HG03139 (cell line): ENCODE results near the gene DLX3.
"Not testable (repeated sequence)": the region's sequence is repeated elsewhere in the genome, so short reads cannot be mapped to it uniquely, and the experiment has no call there.

Source experiments
- ATAC-seq: cut with Tn5 transposase; IDR thresholded peaks from one replicate; pipeline ENCODE4 v1.9.1; 2021; ENCODE audit not compliant: unreplicated experiment

The DLX3 gene

DNA sequence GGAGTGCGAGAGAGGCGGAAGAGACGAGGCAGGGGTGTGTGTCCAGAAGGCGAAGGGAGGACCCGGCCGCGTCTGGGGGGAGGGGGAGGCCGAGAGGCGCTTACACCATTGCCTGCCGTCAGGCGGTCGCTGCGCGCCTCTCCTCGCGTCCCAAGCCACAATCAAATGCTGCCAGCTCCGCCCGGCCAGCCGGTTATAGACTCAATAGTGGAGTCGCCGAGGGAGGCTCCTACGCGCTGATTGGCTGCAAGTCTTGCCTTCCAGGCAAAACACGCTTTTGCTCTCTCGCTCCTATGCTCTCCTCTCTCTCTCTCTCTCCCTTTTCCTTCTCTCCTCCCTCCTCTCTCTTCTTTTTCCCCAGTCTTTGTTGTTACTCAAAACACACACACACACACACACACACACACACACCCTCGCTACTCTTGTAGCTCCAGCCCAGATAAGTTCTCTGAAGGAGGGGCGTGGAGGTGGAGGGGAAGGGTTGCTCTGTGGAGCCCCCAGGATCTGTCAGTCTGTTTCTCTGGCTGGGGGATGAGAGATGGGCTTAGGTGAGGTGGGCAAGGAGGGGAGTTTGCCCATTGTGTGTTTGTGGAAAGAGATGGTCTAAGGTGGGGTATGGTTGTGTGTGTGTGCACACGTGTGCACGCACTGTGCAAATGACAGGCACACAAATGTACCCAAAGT, at the start of gene DLX3:
TSS of gene DLX3 (minus strand) at position 170 of the 684 bp plus-strand sequence. CDS start 226 bp downstream, outside the sequence.
- ATAC-seq: no peak

DNA sequence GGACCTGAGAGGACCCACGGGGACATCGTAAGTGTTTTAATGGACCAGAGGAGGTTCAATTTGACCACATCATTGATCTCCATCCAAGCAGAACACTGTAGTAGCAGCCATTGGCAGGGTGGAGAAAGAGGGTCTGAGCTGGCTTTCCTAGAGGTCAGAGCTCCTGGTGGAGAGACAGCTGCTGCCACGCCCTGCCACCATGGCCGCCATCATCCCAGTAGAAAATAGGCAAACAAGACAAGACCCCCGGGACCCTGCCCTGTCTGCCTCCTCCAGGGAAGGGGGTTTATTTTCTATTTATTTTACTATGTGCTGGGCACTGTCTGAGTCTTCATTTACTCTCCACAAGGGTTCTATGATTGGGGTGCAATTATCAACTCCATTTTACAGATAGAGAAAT, 49.5 kb upstream of the DLX3 start:
- ATAC-seq: no peak

DNA sequence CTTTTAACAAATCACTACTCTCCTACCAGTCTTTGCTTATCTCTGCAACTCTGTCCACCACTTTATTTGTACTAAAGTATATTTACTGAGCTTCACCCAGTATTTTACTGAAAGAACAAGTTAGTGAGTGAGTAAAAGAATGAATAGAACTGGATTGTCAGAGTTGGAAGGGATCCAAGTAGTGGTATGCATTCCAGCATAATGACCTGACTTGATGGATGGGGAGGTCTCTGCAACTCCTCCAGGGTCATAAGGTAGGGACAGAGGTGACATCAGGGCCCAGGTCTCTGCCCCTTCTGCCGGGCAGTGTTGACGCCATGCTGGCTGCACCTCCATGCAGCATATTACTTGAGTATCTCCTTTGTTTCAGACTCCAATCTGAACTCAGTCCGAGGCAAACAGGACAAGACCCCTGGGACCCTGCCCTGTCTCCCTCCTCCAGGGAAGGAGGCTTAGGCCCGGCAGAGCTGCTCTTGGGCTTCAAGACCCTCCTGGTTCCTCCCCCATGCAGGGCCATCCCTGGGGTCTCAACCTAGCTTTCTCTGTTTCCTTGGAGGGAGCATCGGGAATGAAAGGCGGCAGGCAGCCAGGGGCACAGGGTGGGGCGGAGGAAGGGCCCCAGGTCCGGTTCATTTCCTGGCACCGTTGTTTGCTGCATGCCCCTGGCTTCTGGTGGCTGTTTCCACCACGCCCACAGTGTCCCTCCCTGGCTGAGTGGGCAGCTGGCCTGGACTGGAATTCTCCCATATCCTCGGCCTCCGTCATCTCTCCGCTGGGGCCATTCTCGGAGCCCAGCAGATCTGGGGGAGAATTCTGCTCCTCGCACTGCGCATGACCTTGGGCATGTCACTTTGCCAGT, 48.5 kb upstream of the DLX3 start:
- no peak for ATAC-seq

DNA sequence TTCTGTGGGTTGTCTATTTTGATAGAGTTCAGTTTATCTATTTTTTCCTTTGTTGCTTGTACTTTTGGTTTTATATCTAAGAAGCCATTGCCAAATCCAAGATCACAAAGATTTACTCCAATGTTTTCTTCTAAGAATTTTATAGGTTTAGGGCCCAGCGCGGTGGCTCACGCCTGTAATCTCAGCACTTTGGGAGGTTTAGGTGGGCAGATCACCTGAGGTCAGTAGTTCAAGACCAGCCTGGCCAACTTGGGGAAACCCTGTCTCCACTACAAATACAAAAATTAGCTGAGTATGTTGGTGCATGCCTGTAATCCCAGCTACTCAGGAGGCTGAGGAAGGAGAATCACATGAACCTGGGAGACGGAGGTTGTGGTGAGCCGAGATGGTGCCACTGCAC, 47.2 kb upstream of the DLX3 start:
- ATAC-seq: no peak

DNA sequence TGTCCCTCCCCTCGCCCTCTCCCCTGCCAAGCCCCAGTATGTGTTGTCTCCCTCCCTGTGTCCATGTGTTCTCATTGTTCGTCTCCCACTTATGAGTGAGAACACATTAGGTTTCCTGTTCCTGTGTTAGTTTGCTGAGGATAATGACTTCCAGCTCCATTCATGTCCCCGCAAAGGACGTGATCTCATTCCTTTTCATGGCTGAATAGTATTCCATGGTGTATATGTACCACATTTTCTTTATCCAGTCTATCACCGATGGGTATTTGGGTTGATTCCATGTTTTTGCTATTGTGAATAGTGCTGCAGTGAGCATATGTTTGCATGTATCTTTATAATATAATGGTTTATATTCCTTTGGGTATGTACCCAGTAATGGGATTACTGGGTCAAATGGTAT, 45.5 kb upstream of the DLX3 start:
- ATAC-seq: not testable (repeated sequence)

DNA sequence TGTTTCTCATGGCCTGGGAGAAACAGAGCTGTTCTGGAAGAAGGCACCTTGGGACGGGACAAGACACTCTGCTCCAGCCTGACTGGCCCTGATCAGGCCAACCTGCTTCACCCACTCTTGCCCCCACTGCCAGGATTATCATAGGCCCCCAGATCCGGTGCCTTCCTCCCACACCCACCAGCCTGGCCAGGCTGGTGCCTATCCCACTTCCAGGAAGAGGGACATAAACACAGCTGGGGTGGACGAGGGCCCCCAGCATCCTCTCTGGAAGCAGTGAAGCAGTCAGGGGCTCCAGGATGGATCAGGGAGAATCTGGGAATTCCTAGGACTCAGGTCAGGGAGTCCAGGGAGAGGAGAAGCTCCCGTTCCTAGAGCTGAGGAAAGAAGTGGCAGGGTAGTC, 44.0 kb upstream of the DLX3 start:
- no peak for ATAC-seq

DNA sequence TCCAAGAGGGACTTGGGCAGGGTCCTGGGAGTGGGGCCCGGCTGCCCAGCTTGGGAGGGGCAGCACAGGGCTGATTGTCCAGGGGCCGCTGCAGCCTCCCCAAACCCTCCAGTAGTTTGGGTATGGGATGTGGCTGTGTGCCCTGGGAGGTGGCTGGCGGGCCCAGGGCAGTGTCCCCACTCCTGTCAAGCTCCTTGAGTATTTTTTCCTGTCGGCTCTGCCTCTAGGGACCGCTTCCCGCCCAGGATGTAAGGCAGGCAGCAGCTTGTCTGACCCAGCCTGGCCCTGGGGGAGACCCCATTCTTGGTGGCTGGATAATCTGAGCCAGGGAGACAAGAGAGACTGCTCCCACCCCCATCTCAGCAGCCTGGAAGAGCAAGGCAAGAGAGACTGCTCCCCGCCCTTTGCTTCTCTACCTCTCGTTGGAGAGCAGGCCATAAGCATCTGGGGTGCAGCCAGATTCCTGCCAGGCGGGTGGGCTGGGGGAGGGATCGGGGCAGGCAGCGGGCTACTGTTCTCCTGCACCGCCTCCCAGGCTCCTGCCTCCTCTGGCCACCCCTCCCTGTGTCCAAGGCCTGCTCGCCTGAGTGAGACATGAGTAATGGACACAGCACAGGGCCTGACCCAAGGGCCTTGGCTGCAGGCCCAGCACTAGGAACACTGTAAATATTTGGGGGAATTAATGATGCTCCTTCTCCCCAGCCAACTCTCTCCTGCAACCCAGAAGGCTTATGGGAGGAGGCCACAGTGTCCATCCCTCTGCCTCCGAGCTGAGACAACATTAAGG, 42.5 kb upstream of the DLX3 start:
- ATAC-seq: no peak

DNA sequence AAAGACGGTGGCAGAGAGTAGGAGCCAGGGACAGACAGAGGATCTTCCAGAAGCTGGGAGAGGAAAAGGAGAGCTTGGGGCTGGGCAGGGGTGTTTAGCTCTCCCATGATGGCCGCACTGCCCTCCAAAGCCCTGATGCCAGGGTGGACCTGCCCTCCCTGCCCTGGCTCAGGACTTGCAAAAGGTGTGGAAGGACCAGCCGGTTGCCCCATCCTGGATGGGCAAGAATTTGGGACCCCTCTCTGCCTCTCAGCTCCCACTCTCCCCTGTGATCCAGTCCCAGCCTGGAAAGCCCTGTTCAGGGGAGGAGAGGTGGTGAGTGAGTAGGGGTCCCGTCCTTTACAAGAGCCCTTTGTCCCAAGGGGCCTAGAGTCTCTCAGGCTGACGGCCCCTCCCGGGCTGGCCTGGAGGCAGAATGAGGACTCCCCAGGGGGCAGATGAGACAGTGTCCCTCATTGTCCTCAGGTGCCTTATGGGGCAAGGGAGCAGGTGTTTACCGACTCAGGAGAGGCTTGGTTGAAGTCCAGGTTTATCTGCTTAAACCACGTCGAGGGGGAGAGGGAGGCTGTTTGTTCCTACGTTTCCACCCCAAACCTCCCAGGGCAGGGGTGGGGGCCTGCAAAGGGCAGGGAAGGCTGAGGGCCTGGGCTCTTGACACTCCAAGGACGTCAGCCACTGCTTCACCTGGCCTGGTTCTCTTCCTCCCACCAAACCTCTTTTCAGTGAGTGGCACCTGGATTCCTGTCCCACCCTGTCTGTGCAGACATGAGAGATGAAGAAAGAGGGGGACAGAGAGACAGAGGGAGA, 41.6 kb upstream of the DLX3 start:
- ATAC-seq: no peak

DNA sequence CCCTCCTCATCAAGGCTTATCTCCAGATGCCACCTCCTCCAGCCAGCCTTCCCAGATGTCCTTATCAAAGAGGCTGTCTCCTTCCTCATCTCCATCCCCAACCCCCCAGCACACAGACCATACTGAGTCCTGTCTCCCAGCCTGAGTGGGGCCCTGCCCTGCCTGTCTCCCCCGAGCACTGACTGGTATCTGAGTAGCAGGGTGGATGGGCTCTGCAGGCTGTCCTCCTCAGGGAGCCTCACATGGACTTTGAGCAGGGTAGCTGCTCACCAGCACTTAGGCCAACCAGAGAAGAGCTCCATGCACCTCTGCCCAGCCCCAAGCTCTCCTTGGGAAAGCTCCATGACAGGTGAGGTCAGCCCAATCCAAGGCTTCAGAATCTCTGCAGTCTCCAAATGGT, 40.9 kb upstream of the DLX3 start:
- no peak for ATAC-seq

DNA sequence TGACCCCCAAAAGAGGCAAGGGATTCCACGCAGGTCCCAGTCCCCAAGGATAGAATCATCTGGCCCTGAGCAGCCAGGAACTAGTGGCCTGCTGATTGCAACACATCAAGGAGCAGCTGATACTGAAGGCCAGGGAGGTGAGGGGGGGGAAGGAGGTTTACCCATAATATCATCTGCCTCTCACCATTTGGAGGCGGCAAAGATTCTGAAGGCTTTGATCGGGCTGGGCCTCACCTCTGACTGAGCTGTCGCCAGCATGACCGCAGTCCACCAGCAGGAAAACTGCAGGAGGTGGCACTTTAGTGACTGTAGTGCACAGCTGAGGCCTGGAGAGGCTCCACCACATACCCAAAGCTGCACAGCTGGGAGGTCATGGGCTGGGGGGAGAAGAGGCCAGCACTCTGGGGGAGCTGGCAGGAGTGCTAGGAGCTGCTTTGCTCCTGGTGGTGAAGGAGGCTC, 40.4 kb upstream of the DLX3 start:
- no peak for ATAC-seq

DNA sequence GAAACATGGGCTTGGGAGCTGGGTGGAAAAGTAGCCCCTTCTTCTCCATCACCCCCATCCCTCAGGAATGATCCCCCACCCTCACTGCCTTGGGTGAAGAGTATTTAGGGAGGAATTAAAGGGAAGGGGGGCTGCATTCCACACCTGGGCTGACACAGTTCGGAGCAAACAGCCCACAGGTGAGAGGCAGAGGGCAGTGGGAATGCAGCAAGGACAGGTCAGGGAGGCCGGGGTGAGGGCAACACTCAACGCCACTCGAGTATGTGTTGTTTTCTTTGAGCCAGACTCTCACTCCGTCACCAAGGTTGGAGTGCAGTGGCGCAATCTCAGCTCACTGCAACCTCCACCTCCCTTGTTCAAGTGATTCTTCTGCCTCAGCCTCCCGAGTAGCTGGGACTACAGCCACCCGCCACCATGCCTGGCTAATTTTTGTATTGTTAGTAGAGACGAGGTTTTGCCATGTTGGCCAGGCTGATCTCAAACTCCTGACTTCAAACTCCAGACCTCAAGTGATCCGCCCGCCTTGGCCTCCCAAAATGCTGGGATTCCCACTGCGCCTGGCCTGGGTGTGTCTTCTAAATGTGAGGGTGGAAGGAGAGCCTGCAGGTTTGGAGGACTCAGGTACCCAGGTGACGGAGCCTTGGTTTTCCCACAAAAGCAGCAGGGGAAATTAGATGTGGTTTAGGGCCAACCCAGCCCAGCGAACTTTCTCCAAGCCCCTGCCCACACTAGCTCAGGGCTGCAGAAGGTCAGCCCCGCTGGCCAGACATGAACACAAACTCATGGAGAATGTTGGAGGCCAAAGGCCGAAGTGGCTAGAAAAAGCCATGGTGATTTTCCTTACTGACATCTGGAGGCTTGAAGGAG, 39.7 kb upstream of the DLX3 start:
- ATAC-seq: no peak

DNA sequence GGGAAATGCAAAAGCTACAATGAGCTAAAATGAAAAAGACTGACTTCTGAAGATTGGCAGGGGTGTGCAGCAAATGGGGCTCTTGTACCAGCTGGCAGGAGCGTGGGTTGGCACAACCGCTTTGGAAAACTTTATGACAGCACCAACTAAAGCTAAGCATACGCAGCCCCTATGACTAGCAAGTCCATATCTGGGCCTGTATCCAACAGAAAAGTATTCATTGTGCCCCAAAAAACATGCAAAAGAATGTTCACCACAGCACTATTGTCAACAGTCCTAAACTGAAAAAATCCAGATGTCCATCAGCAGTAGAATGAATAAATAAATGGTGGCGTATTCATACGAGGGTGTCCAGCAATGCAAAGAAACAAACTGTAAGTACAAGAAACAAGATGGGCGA, 38.3 kb upstream of the DLX3 start:
- ATAC-seq: no peak

DNA sequence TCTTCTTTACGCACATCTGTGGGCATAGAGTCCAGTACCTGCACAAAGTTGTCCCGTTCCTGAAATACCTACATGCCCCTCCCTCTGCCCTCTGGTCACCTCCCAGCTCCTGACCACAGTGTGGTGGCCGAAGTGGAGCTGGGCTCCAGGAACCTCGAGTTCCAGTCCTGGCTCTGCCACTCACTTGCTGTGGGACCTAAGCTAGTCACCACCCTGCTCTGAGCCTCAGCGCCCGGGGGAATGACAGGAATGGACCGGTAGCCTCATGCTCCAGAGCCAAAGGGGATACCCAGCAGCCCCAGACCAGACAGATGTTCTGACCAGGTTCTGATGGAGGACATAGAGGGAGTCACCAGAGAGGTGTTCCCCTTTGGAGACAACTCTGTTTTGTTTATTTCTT, 34.2 kb upstream of the DLX3 start:
- ATAC-seq: no peak

DNA sequence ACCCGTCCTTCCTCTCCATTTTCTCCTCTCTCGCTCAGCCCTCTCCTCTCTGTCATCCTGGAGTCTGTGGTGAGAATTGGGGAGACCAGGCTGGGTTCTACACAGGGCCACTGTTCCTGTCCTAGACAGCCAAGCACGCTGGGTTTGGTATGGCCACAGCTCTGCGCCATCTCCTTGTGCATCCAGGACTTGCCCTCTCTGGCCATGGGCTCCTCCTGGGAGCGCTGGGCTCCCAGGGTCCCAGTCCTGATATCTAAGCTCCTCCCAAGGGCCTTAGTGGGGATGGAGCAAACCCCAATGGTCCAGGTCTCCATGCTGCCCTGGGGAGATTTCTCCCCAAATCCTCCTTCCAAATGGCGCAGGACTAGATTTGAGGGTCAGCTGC, 33.7 kb upstream of the DLX3 start:
- ATAC-seq: no peak

DNA sequence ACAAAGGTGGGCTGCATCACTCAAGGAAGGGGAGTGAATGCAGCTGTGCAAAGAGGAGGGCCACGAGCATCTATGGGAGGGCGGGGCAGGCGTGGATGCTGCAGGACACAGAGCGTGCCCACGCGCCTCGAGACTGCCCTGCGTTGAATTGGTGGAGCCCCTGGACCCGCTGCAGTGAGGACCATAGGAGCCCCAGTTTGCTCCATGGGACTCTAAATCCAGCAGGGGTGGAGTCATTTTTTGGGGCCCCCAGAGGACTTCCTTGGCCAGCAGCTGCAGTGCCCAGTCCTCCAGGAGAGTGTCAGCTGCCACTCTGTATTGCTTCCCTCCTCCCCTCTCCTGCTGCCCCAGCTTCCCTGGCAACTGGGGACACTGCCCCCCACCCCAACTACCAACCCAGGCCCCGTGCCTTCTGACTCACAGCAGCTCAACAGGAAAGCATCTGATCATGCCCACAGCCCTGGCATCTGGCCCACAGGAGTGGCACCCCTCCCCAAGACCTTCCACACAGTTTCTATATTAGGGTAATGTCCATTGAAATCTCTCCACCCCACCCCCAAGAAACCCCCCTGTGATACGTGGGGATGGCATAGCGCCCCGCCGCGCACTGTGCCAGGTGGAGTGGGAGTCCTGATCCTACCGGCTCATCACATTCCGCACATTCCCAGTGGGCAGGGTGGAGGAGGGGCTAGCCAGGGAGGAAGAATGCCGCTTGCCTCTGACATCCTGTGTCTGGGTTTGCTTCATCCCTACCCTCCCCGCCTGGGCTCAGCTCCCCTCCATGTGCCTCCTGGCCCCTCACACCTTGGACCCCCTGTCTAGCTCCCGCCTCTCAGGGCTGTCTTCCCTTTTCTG, 33.1 kb upstream of the DLX3 start:
- ATAC-seq: no peak

DNA sequence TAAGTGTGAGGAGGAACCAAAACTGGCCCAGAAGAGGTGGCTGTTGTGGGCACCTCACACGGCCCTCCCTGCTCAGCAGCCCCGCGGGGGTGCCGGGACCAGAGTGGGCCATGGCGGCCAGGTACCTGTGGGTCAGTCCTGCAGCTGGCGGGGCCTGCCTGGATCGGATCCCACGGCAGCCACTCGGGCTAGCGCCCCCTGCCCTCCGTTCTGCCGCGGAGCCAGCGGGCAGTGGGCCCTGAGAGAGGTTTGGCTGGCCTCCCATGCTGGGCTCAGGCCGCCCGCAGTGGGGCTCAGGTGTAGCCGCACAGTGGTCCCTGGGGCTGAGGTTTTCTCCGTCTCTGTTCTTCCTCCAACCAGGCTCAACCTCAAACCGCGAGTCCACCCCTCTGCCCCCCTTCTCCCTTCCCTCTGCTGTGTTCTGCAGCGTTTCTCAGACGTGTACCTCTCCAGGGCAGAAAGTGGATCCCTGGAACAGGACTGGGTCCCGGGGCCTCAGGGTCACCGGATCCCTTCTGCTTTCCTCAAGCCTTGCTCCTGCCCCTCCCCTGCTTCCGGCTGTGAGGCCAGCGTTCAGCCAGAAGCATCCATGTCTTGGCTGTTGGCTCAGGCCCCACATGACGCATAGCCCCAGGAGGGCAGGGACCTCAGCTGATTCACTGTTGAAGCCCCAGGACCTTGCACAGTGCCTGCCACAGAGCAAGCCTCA, 32.3 kb upstream of the DLX3 start:
- ATAC-seq: no peak

DNA sequence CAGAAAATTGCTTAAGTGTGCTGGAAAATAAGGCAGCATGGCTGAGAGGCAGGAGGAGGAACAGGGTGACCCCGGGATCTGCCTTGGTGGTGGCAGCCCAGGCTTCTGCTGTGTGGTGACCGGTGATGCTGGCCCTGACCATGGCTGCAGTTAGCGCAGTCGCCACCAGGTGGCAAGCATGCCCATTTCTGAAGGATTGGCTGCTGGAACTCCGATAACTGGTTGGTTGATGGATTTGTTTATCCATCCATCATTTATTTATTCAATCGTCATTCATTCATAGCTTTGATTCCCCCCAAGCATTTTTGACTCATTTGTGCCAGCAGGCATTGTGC, 31.8 kb upstream of the DLX3 start:
- ATAC-seq: no peak

DNA sequence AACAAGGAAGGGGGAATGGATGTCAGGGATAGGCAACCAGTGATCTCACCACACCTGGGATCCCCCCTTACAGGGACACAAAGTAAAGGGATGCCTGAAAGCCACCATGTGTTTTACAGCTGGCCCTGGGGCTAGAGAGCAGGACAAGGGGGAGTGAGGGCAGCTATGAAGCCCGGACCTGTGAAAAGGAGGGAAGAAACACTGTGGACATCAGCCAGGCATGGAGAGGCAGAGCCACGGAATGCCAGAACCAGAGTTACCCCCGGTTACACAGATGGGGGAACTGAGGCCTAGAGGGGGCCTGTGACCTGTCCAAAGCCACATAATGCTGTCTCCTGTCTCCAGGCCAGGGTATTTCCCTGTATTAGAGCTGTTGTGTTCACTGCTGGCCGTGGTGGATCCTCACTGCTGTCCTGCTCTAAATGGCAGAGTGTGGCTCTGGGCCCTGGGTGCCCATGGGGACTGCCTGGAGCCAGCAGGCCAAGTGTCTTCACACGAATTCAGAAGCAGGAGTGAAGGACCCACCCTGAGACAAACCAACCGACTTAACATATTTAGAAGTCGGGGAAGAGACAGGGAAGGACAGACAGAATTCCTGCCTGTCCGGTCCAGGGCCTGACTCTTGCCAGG, 31.1 kb upstream of the DLX3 start:
- ATAC-seq: no peak
